H1 (cell line): ENCODE data around the gene GAS7. TPM values are rescaled to one million over a fixed set of nuclear protein-coding genes. Genes with fewer than 3 reads are reported as not detected.
A peak's percentile ranks its signal among the peaks of the same experiment; 100 is the strongest.

Source experiments
- CTCF ChIA-PET: fragments of 300-600 bp; sonication (Branson Sonifier 250); formaldehyde crosslinking; loops from one replicate; lab custom pipeline; 2021; ENCODE audit not compliant: partially characterized antibody; lab: Charles Lee
- POLR2A ChIA-PET: fragments of 300-600 bp; sonication (Branson Sonifier 250); formaldehyde crosslinking; loops from one replicate; lab custom pipeline; 2021; ENCODE audit warnings: inconsistent platforms; ENCODE audit not compliant: partially characterized antibody; lab: Charles Lee
- DNase-seq, 2 experiments: peaks; one replicate each; pipeline versions ENCODE4 v3.0.0 to v3.0.0-alpha.2; 2010 to 2022; ENCODE audit warnings: low spot score in 2 of 2, low read depth in 1 of 2, mixed read lengths in 1 of 2
- FAIRE-seq: peaks from 2 replicates; lab custom pipeline; 2011; peaks lifted over from hg19 to GRCh38; lab: Jason Lieb, UNC
- H2AFZ ChIP-seq: 2 replicates; pipeline ENCODE4 v1.8.1; 2012; ENCODE audit warnings: low read length, inconsistent platforms
- H2AK5ac ChIP-seq: 2 replicates; pipeline ENCODE4 v1.6.1; 2013; ENCODE audit warnings: low read depth, low read length
- H2BK120ac ChIP-seq: replicated peaks from 2 replicates; pipeline ENCODE3; 2013; ENCODE audit warnings: low read depth, low read length, inconsistent platforms
- H2BK12ac ChIP-seq: 2 replicates; pipeline ENCODE4 v1.6.1; 2013; ENCODE audit warnings: low read depth, low read length
- H2BK15ac ChIP-seq: 2 replicates; pipeline ENCODE4 v1.6.1; 2013; ENCODE audit warnings: low read length
- H2BK20ac ChIP-seq: 2 replicates; pipeline ENCODE4 v1.6.1; 2013; ENCODE audit warnings: low read length
- H2BK5ac ChIP-seq: 2 replicates; pipeline ENCODE4 v1.6.1; 2013; ENCODE audit warnings: low read depth, low read length
- H3K14ac ChIP-seq: 2 replicates; pipeline ENCODE4 v1.6.1; 2013; ENCODE audit warnings: inconsistent platforms; ENCODE audit not compliant: insufficient read length
- H3K18ac ChIP-seq: 2 replicates; pipeline ENCODE4 v1.6.1; 2013; ENCODE audit warnings: low read length; ENCODE audit errors: extremely low read depth
- H3K23ac ChIP-seq: 2 replicates; pipeline ENCODE4 v1.6.1; 2013; ENCODE audit warnings: inconsistent platforms; ENCODE audit not compliant: insufficient read length
- H3K23me2 ChIP-seq: 2 replicates; pipeline ENCODE4 v1.6.1; 2013; ENCODE audit warnings: low read depth, low read length
- H3K27ac ChIP-seq: 2 replicates; pipeline ENCODE4 v1.6.1; 2011; ENCODE audit warnings: low read depth, low read length, inconsistent platforms
- H3K27me3 ChIP-seq, 4 experiments: replicated peaks in 1 of 4; 1 replicate in 1 of 4; 2 replicates in 3 of 4; pipeline versions ENCODE4 v1.6.1 to v1.8.1; 2011 to 2013; ENCODE audit warnings: low read length in 3 of 4, mild to moderate bottlenecking in 3 of 4, inconsistent platforms in 2 of 4, mixed read lengths in 2 of 4, moderate library complexity in 1 of 4; ENCODE audit not compliant: control insufficient read depth in 3 of 4, insufficient read depth in 3 of 4; ENCODE audit errors: extremely low read depth in 1 of 4
- H3K36me3 ChIP-seq, 4 experiments: 2 replicates each; pipeline versions ENCODE4 v1.6.1 to v1.8.1; 2011 to 2013; ENCODE audit warnings: mild to moderate bottlenecking in 4 of 4, low read length in 3 of 4, moderate library complexity in 2 of 4, control low read depth in 1 of 4, inconsistent platforms in 1 of 4; ENCODE audit not compliant: insufficient read depth in 4 of 4, control insufficient read depth in 2 of 4
- H3K4ac ChIP-seq: replicated peaks from 2 replicates; pipeline ENCODE3; 2013; ENCODE audit warnings: low read length, low read depth, mixed read lengths, inconsistent platforms; ENCODE audit not compliant: insufficient read length
- H3K4me1 ChIP-seq, 4 experiments: replicated peaks in 1 of 4; 1 replicate in 1 of 4; 2 replicates in 3 of 4; pipeline versions ENCODE4 v1.6.1 to v1.8.1; 2011 to 2013; ENCODE audit warnings: low read length in 3 of 4, inconsistent platforms in 2 of 4, mixed read lengths in 1 of 4; ENCODE audit not compliant: insufficient read depth in 4 of 4, control insufficient read depth in 3 of 4
- H3K4me2 ChIP-seq, 2 experiments: 2 replicates each; pipeline versions ENCODE4 v1.6.1 to v1.8.1; 2011 to 2013; ENCODE audit warnings: low read depth in 2 of 2, low read length in 2 of 2, control low read depth in 1 of 2, inconsistent platforms in 1 of 2, mild to moderate bottlenecking in 1 of 2; ENCODE audit not compliant: insufficient read depth in 1 of 2
- H3K4me3 ChIP-seq, 4 experiments: fragments of 200-600, 300-600 bp in 1 of 4; sonication (generic), shearing (Covaris generic), sonication (Bioruptor Twin) in 1 of 4; 2 replicates each; pipeline versions ENCODE4 v1.5.1 to v1.8.1; 2011 to 2016; ENCODE audit warnings: low read length in 4 of 4, low read depth in 3 of 4, control low read depth in 2 of 4, inconsistent platforms in 2 of 4, mild to moderate bottlenecking in 2 of 4, mixed read lengths in 1 of 4, moderate library complexity in 1 of 4; ENCODE audit not compliant: insufficient read depth in 2 of 4; ENCODE audit errors: extremely low read depth in 1 of 4
- H3K56ac ChIP-seq: replicated peaks from 2 replicates; pipeline ENCODE3; 2013; ENCODE audit warnings: low read depth, mild to moderate bottlenecking, mixed read lengths, low read length, inconsistent platforms; ENCODE audit not compliant: insufficient read length
- H3K79me1 ChIP-seq: 2 replicates; pipeline ENCODE4 v1.6.1; 2013; ENCODE audit warnings: low read depth, low read length, control low read depth
- H3K79me2 ChIP-seq, 2 experiments: 2 replicates each; pipeline versions ENCODE4 v1.6.1 to v1.8.1; 2012 to 2013; ENCODE audit warnings: low read length in 2 of 2, mild to moderate bottlenecking in 2 of 2, inconsistent platforms in 1 of 2; ENCODE audit not compliant: insufficient read depth in 2 of 2, control insufficient read depth in 1 of 2
- H3K9ac ChIP-seq, 4 experiments: replicated peaks in 1 of 4; 1 replicate in 1 of 4; 2 replicates in 3 of 4; pipeline versions ENCODE4 v1.6.1 to v1.8.1; 2011 to 2013; ENCODE audit warnings: low read depth in 3 of 4, low read length in 3 of 4, control low read depth in 2 of 4, mild to moderate bottlenecking in 2 of 4, moderate library complexity in 2 of 4, inconsistent platforms in 1 of 4; ENCODE audit errors: extremely low read depth in 1 of 4
- H3K9me3 ChIP-seq, 2 experiments: 2 replicates each; pipeline versions ENCODE4 v1.6.1 to v1.8.1; 2012 to 2013; ENCODE audit warnings: mild to moderate bottlenecking in 2 of 2, moderate library complexity in 2 of 2, control low read depth in 1 of 2, inconsistent platforms in 1 of 2, low read depth in 1 of 2, low read length in 1 of 2, mixed read lengths in 1 of 2; ENCODE audit not compliant: insufficient read depth in 2 of 2
- H4K20me1 ChIP-seq, 2 experiments: replicated peaks in 1 of 2; 2 replicates each; pipeline versions ENCODE3 to v1.8.1; 2011 to 2013; ENCODE audit warnings: inconsistent platforms in 2 of 2, low read length in 2 of 2, mild to moderate bottlenecking in 1 of 2; ENCODE audit not compliant: insufficient read depth in 2 of 2, control insufficient read depth in 1 of 2
- H4K5ac ChIP-seq: 2 replicates; pipeline ENCODE4 v1.6.1; 2013; ENCODE audit warnings: low read length, low read depth, mixed read lengths, inconsistent platforms; ENCODE audit not compliant: insufficient read length
- H4K8ac ChIP-seq: 2 replicates; pipeline ENCODE4 v1.8.0; 2013; ENCODE audit warnings: mild to moderate bottlenecking, moderate library complexity, low read length, inconsistent platforms; ENCODE audit not compliant: insufficient read depth; ENCODE audit errors: extremely low read depth
- H4K91ac ChIP-seq: replicated peaks from 2 replicates; pipeline ENCODE3; 2013; ENCODE audit warnings: low read length, mixed read lengths, inconsistent platforms; ENCODE audit not compliant: insufficient read length
- CHD2 ChIP-seq: IDR thresholded peaks from 2 replicates; pipeline ENCODE4 v1.6.1; 2012; ENCODE audit warnings: low read length, improper control_type of control experiment
- POLR2AphosphoS5 ChIP-seq: IDR thresholded peaks from 2 replicates; pipeline ENCODE4 v1.6.1; 2011; ENCODE audit warnings: low read depth, low read length
- YY1 ChIP-seq: IDR thresholded peaks from 2 replicates; pipeline ENCODE4 v1.6.1; 2011; ENCODE audit warnings: low read depth, mild to moderate bottlenecking, low read length
- WGBS, 2 experiments: shearing (Covaris generic) in 1 of 2; methylation state at CpG; one replicate each; pipeline versions ENCODE4 v1.1.6 to v1.1.7; 2013 to 2015; ENCODE audit warnings: low lambda C conversion rate in 2 of 2, mixed read lengths in 2 of 2, inconsistent platforms in 1 of 2, low coverage in 1 of 2, missing lambda C conversion rate in 1 of 2; ENCODE audit not compliant: insufficient replicate concordance in 2 of 2, insufficient coverage in 1 of 2, insufficient read length in 1 of 2; ENCODE audit errors: extremely low coverage in 1 of 2, missing lambda C conversion rate in 1 of 2; 5-methylcytosine and 5-hydroxymethylcytosine counted together
- polyA plus RNA-seq, 7 experiments: library from polyadenylated mRNA; depleted of rRNA in 3 of 7; stranded (reverse) in 5 of 7; unstranded in 2 of 7; fragments of >200 nt in 5 of 7; fragments of 200-250 nt in 2 of 7; gene quantifications; 1 replicate in 5 of 7; 2 replicates in 1 of 7; 4 replicates in 1 of 7; pipeline versions ENCODE4 v1.2.1 to v1.2.3, GENCODE V29; 2011 to 2013; ENCODE audit warnings: missing spikeins in 2 of 7, mixed read lengths in 2 of 7
- total RNA-seq: library from RNA; stranded (reverse); fragmentation: NEBNext Ultra II Directional; extraction: Animal tissue kit (Norgen Biotek cat#: 25700); gene quantifications from 2 replicates; pipeline ENCODE4 v1.2.1, GENCODE V29; 2021
- TF ChIP-seq, protein P1 (sequence below): IDR thresholded peaks from 2 replicates; pipeline ENCODE4 v1.6.1; 2012; ENCODE audit warnings: inconsistent platforms

The GAS7 gene
- total and polyA plus RNA-seq, 2 of the 8 experiments (the other 6 are each of a cell fraction or from before 2014, with no cell fraction given), result 5.0 to 14.5 TPM

DNA sequence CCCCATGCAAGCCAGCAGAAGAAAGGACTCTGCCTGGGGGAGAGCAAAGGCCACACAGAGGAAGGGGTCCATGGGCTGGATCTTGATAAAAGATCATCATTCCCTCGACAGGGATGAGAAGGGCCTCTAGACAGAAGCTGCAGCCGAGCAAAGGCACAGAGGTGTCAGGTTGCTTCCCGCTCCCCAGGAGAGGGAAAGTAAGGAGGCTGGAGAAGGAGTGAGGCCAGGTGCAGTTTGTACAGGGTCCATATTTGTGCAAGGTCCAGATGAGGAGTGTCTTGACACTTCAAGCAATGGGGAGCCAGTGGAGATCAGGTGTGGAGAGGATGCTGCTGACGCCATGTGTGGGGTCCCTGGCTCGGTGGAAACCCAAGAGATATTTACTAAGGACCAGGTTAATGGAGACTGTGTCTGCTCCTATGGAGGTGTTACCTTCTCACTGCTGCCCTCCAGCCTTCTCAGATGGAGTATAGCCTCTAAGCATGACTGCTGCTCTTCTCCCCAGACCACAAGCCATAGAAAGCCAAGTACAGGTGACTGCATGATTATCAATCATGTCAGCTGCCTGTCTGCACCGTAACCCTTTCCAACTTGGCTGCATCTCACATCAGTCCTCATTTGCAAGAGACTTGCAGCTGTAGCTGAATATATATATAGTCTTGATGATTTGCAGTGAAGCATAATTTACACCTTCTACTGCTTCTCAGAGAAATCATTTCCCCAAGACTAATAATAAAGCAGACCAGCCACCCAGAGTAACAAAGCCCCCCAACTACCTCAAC is 21.1 kb downstream of the GAS7 start:
- peak overlapping the region; percentile 55 to 66 for H3K4me2 ChIP-seq
- FAIRE-seq, result no peak
- H2AK5ac ChIP-seq, result peak overlapping the region; percentile 84; the same call in 1 of the 2 replicates
- H3K79me1 ChIP-seq, result no peaks in the 10 kb centered on the region
- peaks cover 0 to 4% of the 10 kb centered on the region in 2 experiments; a peak in 1 of 4 replicates for H3K9me3 ChIP-seq
- no peak overlapping the region for H3K56ac ChIP-seq
- H3K4ac ChIP-seq, result no peak overlapping the region
- no peak overlapping the region for H3K4me3 ChIP-seq
- peak overlapping the region; percentile 25; the same call in 1 of the 2 replicates for H2BK15ac ChIP-seq
- H2BK12ac ChIP-seq, result peak overlapping the region; percentile 87
- H3K23ac ChIP-seq, result no peak overlapping the region
- H2BK120ac ChIP-seq, result no peak overlapping the region
- peak overlapping the region; percentile 84 for H2BK20ac ChIP-seq
- CTCF ChIA-PET, result interaction anchor here (0.6 to 1.7 kb wide), 4 partner anchors 21 to 211 kb away, joined by 3 read pairs; partner anchors contain the start of gene GAS7
- peaks cover 8 to 25% (median 18%) of the 10 kb centered on the region in 4 experiments for H3K4me1 ChIP-seq
- peak in 1 of 2 experiments; percentile 51 for DNase-seq
- no peak overlapping the region for H4K5ac ChIP-seq
- H2BK5ac ChIP-seq, result peak overlapping the region; percentile 1; the same call in 1 of the 2 replicates
- no peak overlapping the region for H4K8ac ChIP-seq
- H3K79me2 ChIP-seq, result no peaks in the 10 kb centered on the region
- no peaks in the 10 kb centered on the region for H4K20me1 ChIP-seq
- no peak overlapping the region for H4K91ac ChIP-seq
- no peak overlapping the region for H2AFZ ChIP-seq
- 0 out of 2 replicates have a peak, but pooled peaks cover 6% of the 10 kb centered on the region for H3K23me2 ChIP-seq
- 64% methylated on average over 6 of the region's 6 CpGs; no CpG with 5 or more reads in 1 of the 2 experiments for WGBS, 2 experiments
- no peak overlapping the region for H3K14ac ChIP-seq
- H3K36me3 ChIP-seq, result no peaks in the 10 kb centered on the region
- H3K9ac ChIP-seq, result no peak overlapping the region
- no peaks in the 10 kb centered on the region for H3K27me3 ChIP-seq
- H3K18ac ChIP-seq, result peak overlapping the region; percentile 65; the same call in 1 of the 2 replicates
- no peak overlapping the region for H3K27ac ChIP-seq
- POLR2A ChIA-PET, result interaction anchor here (0.9 kb wide), 1 partner anchor 9 kb away, joined by 4 read pairs; no protein-coding TSS in a partner anchor
- TF ChIP-seq, protein P1, sequence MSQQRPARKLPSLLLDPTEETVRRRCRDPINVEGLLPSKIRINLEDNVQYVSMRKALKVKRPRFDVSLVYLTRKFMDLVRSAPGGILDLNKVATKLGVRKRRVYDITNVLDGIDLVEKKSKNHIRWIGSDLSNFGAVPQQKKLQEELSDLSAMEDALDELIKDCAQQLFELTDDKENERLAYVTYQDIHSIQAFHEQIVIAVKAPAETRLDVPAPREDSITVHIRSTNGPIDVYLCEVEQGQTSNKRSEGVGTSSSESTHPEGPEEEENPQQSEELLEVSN, result peak; percentile 71; the same call in 1 of the 2 replicates
- TF ChIP-seq POLR2AphosphoS5, result no peak
- TF ChIP-seq CHD2, result no peak
- TF ChIP-seq YY1, result no peak
